ENCODE results near the gene LYRM1. TPM values are rescaled to one million over a fixed set of nuclear protein-coding genes. Genes with fewer than 3 reads are reported as not detected.

Gene LYRM1
- total and polyA plus RNA-seq, 2 of the 4 experiments (the other 2 are of a cell fraction) = 19.0 to 35.0 TPM

DNA sequence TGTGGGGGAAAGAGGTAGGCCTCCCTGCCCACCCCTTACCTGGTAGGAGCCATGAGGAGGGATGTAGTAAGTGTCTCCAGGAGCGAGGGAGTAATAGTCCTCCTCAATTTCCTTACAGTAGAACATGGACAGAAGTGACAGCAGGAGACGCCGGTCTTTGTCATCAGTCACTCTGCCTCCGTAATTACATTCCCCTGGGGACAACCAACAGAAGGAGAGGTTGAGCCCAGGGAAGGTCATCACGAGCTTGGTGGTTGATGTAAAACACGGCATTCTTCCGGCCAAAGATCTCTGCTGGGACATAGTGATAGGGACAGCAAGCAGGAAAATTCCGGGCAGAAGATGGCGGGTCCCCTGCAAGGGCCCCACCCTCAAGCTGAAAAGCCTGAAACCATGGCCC is 47.9 kb downstream of the LYRM1 start:
- no peaks in the 10 kb centered on the region for H3K4me1 ChIP-seq (ENCODE audit: control insufficient read depth, insufficient read depth, low read length)
- no peak overlapping the region for H3K4me2 ChIP-seq (ENCODE audit: low read depth, low read length)
- H3K4ac ChIP-seq (ENCODE audit: low read depth, low read length) = no peak overlapping the region
- intact Hi-C loops (cut with micrococcal nuclease) = loop anchor here (5.0 kb wide), 1 partner anchor 96 kb away; no protein-coding TSS in a partner anchor
- no peak overlapping the region for H3K14ac ChIP-seq (replicated peaks; ENCODE audit: low read depth, low read length)
- no peak overlapping the region for H2BK20ac ChIP-seq (ENCODE audit: low read depth, low read length)
- H3K9me3 ChIP-seq (ENCODE audit: control insufficient read depth, insufficient read depth, low read length) = no peaks in the 10 kb centered on the region
- no peak overlapping the region for H2AK5ac ChIP-seq (ENCODE audit: low read depth, low read length)
- H4K5ac ChIP-seq (ENCODE audit: low read depth, low read length) = no peak overlapping the region
- TF ChIP-seq MAZ (IDR thresholded peaks at IDR 0.05; ENCODE audit: borderline replicate concordance, low read depth, low read length) = no peak
- TF ChIP-seq ELK1 (IDR thresholded peaks at IDR 0.05; ENCODE audit: borderline replicate concordance, low read depth, low read length) = no peak
- no peak for TF ChIP-seq RFX5 (IDR thresholded peaks at IDR 0.05; ENCODE audit: low read depth, low read length)
- TF ChIP-seq NFE2L2 (IDR thresholded peaks at IDR 0.05; ENCODE audit: low read depth, low read length) = no peak
- no peak for TF ChIP-seq BHLHE40 (IDR thresholded peaks at IDR 0.05; ENCODE audit: low read depth, low read length)
- no peak for TF ChIP-seq CEBPB (IDR thresholded peaks at IDR 0.05; ENCODE audit: low read depth, low read length)
- no peak for TF ChIP-seq CHD1 (IDR thresholded peaks at IDR 0.05; ENCODE audit: low read depth, low read length)
- TF ChIP-seq RAD21 (IDR thresholded peaks at IDR 0.05; ENCODE audit: low read length) = no peak
- H3K23ac ChIP-seq (ENCODE audit: low read depth, low read length) = no peak overlapping the region
- H3K9me1 ChIP-seq (ENCODE audit: insufficient read depth, low read length) = no peaks in the 10 kb centered on the region
- ChIA-PET CTCF (interaction anchor here (0.6 kb wide), 1 partner anchor 45 kb away, joined by 6 read pairs; no protein-coding TSS in a partner anchor), POLR2A (ENCODE audit: unreplicated experiment) (no interaction called here)
- no peak overlapping the region for H3K9ac ChIP-seq (ENCODE audit: low read depth, low read length)
- H4K8ac ChIP-seq (ENCODE audit: low read depth in 2 of 2, low read length in 2 of 2) = no peak overlapping the region
- in situ Hi-C loops (cut with MboI; ENCODE audit: low sequenced_read_pairs) = no loop called here
- H2BK15ac ChIP-seq (ENCODE audit: low read depth, low read length) = no peak overlapping the region
- H2AK9ac ChIP-seq (replicated peaks; ENCODE audit: low read depth, low read length, poor library complexity) = no peak overlapping the region
- H3K56ac ChIP-seq (ENCODE audit: extremely low read depth, insufficient read depth, low read length) = no peak overlapping the region
- ATAC-seq (ENCODE audit: low read depth) (no peak), DNase-seq (no peak)
- H3K4me3 ChIP-seq (ENCODE audit: insufficient read depth, low read depth, low read length) = no peak overlapping the region
- no peak overlapping the region for H3K27ac ChIP-seq (ENCODE audit: insufficient read depth, low read length)
- H3K79me1 ChIP-seq (ENCODE audit: low read depth in 1 of 2, low read length in 2 of 2) = no peaks in the 10 kb centered on the region
- H3K36me3 ChIP-seq (ENCODE audit: control insufficient read depth, insufficient read depth, low read length) = no peaks in the 10 kb centered on the region
- no peak overlapping the region for H4K91ac ChIP-seq (ENCODE audit: insufficient read depth, low read depth, low read length)
- no CpG with 5 or more reads among the region's 9 CpGs for WGBS, 2 experiments (ENCODE audit: extremely low coverage in 2 of 2, insufficient read length in 1 of 2)
- H2BK120ac ChIP-seq (ENCODE audit: low read depth, low read length) = no peak overlapping the region
- dilution Hi-C loops (cut with HindIII; ENCODE audit: low sequenced_read_pairs, unreplicated experiment) = no loop called here
- no TSS peak for BruUV-seq (replicated peaks)
- no peak overlapping the region for H3K18ac ChIP-seq (ENCODE audit: low read depth, low read length)
- H2BK5ac ChIP-seq (ENCODE audit: low read depth, low read length, poor library complexity, severe bottlenecking) = no peak overlapping the region
- H2AFZ ChIP-seq (replicated peaks; ENCODE audit: low read length, poor library complexity) = no peak overlapping the region
- H3K27me3 ChIP-seq (ENCODE audit: control insufficient read depth, insufficient read depth, low read length) = no peaks in the 10 kb centered on the region; the same call in 1 of the 2 replicates
- H4K20me1 ChIP-seq (ENCODE audit: insufficient read depth, low read length) = no peaks in the 10 kb centered on the region

Measured in IMR-90 (cell line).